HG03342 (cell line): ENCODE results near the gene ADGRL3.

Experiments used
- ATAC-seq: cut with Tn5 transposase; IDR thresholded peaks from one replicate; pipeline ENCODE4 v1.9.1; 2021; ENCODE audit warnings: mild to moderate bottlenecking, moderate library complexity; ENCODE audit not compliant: unreplicated experiment

ADGRL3 gene

DNA sequence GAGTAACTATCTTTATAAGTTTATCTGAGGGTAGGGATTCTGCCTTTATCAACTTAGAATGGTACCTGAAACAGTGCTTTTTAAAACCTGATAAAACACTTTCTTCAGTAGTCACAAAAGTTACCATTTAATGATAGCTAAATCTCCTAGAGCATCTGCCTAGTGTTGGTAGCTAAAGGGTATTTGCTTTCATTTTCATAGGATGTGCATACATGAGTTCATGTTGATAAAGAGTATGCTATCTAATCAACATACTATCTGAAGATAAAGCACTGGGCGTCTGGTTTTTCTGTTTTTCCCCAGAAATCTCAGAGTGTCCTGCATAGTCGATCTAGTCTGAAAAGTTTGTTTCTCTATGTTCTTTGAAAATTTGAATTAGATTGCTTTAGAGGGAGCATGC lies 75.1 kb downstream of the ADGRL3 start:
- ATAC-seq: no peak

DNA sequence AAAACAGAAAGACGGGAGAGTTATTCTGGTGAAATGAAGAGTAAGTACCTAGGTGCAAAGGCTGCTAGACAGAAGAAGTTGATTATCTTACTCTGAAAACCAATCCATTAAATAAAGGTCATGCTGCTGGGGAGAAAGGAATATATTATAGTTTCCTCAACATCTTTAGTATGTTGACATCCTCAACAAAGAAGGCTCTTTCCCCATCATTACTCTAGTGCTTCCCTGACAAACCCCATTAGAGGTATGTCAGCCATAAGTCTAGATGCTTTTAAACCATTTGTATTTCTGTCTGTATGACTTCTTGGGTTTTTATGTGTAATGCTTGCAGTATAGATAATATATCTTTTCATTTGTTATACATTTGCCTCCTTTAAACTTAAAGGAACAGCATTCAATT lies 75.9 kb downstream of the ADGRL3 start:
- no peak for ATAC-seq

GRCh38 chr4:61277785-61278760 lies 77.9 kb downstream of the ADGRL3 start:
- no peak for ATAC-seq

GRCh38 chr4:61292322-61292721 lies 92.2 kb downstream of the ADGRL3 start:
- ATAC-seq: no peak

- ATAC-seq: no peak
Measured at GRCh38 chr4:61293707-61294400, 93.7 kb downstream of the ADGRL3 start.

DNA sequence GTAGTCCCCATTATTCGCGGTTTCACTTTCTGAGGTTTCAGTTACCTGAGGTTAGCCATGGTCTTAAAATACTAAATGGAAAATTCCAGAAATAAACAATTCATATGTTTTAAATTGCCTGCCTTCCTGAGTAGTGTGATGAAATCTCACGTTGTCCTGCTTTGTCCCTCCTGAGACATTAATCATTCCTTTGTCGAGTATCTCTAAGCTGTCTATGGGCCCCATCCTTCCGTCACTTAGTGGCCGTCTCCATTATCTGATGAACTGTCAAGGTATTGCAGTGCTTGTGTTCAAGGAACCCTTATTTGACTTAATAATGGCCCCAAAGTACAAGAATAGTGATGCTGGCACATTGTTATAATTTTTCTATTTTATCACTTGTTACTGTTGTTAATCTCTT lies 94.8 kb downstream of the ADGRL3 start:
- ATAC-seq: no peak

- ATAC-seq: no peak
Measured at GRCh38 chr4:61296144-61296543, 96.0 kb downstream of the ADGRL3 start.

GRCh38 chr4:61298178-61298740 lies 98.1 kb downstream of the ADGRL3 start:
- ATAC-seq: no peak

- ATAC-seq: no peak
Measured at GRCh38 chr4:61299316-61299715, 99.2 kb downstream of the ADGRL3 start.

DNA sequence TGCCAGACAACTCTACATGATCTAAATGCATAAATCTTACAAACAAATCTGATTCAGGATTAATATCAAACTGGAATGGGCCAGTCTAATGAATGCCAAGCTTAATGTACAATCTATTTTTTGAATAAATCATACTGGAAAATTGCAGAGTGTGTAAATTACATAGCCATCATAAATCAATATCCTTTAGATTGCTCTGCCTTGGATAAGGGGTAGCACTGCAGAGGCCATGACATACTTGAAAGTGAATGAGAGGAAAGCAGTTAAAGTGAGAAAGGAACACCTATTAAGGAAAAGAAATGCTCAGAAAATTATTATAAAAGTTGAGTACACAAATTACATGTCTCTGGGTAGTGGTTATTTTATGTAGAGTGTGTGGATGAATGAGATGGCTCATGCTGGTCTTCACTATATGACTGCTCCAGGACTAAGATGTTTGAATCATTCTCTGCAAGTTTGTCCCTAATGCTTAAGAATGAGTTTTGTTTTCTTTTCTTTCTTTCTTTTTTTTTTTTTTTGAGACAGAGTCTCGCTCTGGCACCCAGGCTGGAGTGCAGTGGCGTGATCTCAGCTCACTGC lies 100.2 kb downstream of the ADGRL3 start:
- ATAC-seq: no peak

- no peak for ATAC-seq
Measured at GRCh38 chr4:61301271-61301670, 101.1 kb downstream of the ADGRL3 start.

DNA sequence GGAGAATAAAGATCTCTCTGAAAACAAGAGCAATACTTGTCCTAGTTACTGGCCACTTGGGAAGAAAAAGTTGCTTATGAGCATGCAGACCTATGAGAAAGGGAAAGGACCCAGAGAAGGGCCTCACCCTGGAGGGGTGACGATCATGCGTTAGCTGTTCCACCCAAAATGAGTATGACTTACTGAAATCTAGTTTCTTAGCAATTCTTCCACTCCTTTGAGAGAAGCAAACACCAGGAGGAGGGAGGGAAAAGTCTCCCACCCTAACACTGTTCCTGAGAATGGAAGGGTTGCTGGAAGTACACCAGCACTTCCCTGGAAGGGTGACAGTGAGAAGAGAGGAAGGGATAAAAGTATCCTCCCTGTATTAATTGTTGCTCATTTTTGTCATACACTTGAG lies 107.9 kb downstream of the ADGRL3 start:
- no peak for ATAC-seq

- ATAC-seq: no peak
Measured at GRCh38 chr4:61309616-61310015, 109.5 kb downstream of the ADGRL3 start.

GRCh38 chr4:61312526-61312925 lies 112.4 kb downstream of the ADGRL3 start:
- ATAC-seq: no peak

- ATAC-seq: no peak
Measured at GRCh38 chr4:61318431-61318830, 118.3 kb downstream of the ADGRL3 start.

DNA sequence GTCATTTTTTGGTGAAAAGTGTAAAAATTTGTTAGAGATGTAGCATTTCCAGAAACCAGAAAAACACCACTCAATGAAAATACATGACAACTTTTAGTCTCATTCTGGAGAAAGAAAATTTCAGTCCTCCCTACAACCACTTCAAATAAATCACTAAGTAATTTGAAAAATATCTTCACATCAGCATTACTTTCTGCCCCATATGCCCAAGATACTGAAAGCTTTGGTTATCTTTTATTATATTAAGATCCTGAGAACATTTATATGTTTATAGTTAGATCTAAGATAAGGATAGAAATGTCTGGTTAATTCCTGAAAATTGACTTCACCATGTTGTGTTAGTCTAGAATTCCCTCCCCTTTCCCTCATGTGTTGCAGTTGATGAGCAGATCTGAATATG lies 119.0 kb downstream of the ADGRL3 start:
- no peak for ATAC-seq

GRCh38 chr4:61320154-61320553 lies 120.0 kb downstream of the ADGRL3 start:
- ATAC-seq: no peak

- no peak for ATAC-seq
Measured at GRCh38 chr4:61320631-61321030, 120.5 kb downstream of the ADGRL3 start.

DNA sequence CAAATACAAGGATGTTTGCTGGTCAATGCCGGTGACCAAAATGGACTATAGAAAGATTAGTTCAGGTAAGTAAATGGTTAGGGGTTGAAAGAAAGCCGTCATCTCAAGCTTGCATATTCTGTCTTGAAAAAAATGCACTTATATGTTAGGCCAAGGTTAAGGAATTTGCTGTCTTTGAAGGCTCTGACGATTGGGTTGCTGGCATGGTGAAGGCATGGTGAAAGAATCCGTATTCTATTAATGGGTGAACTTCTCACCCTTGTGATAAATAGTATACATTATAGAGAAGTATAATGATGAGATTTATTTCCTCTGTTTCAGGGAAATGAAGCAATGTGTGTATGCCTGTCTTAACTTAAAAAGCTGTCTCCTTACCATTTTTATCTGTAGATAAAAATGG lies 132.6 kb downstream of the ADGRL3 start:
- ATAC-seq: no peak

DNA sequence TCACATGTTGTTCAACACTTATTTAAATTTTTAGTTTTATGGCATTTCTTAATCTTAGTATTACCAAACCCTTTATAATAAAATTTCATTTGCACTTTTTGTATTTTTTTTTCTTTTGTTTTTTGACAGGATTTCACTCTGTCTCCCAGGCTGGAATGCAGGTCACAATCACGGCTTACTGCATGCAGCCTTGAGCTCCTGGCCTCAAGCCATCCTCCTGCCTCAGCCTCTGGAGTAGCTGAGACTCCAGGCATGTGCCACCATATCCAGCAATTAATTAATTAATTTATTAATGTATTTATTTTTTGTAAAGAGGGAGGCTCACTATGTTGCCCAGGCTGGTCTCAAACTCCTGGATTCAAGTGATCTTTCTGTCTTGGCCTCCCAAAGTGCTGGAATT lies 133.4 kb downstream of the ADGRL3 start:
- no peak for ATAC-seq

GRCh38 chr4:61335241-61335763 lies 135.2 kb downstream of the ADGRL3 start:
- ATAC-seq: no peak
